DMS53 treated with DMSO at 0.1 percent for 48 hours (cell line): ENCODE measurements around the gene DNAL4.
A peak's percentile ranks its signal among the peaks of the same experiment; 100 is the strongest.

ENCODE experiments used
- DNase-seq: peaks from one replicate; lab custom pipeline; 2025; ENCODE audit not compliant: unreplicated experiment; lab: John Stamatoyannopoulos, UW

DNAL4 gene

GRCh38 chr22:38788021-38788816, 5.7 kb downstream of the DNAL4 start:
- DNase-seq, result no peak

- no peak for DNase-seq
Observed at GRCh38 chr22:38786631-38787030, 7.3 kb downstream of the DNAL4 start.

- no peak for DNase-seq
Observed at GRCh38 chr22:38784856-38785255, 9.1 kb downstream of the DNAL4 start.

GRCh38 chr22:38784035-38784434, 9.9 kb downstream of the DNAL4 start:
- DNase-seq, result no peak

GRCh38 chr22:38783095-38783615, 10.8 kb downstream of the DNAL4 start:
- DNase-seq, result no peak

- no peak for DNase-seq
Observed at GRCh38 chr22:38782402-38783094, 11.4 kb downstream of the DNAL4 start.

GRCh38 chr22:38781033-38781432, 12.9 kb downstream of the DNAL4 start:
- DNase-seq, result no peak

GRCh38 chr22:38777087-38777671, 16.8 kb downstream of the DNAL4 start:
- DNase-seq, result no peak

- no peak for DNase-seq
Observed at GRCh38 chr22:38776086-38776485, 17.9 kb downstream of the DNAL4 start.

GRCh38 chr22:38775656-38776055, 18.3 kb downstream of the DNAL4 start:
- DNase-seq, result no peak

- no peak for DNase-seq
Observed at GRCh38 chr22:38774496-38775166, 19.3 kb downstream of the DNAL4 start.

- DNase-seq, result no peak
Observed at GRCh38 chr22:38773363-38773946, 20.5 kb downstream of the DNAL4 start.

- DNase-seq, result no peak
Observed at GRCh38 chr22:38772623-38772873, 21.4 kb downstream of the DNAL4 start.

GRCh38 chr22:38770257-38770949, 23.5 kb downstream of the DNAL4 start:
- DNase-seq, result no peak

- DNase-seq, result no peak
Observed at GRCh38 chr22:38768036-38768435, 25.9 kb downstream of the DNAL4 start.

GRCh38 chr22:38767313-38767712, 26.6 kb downstream of the DNAL4 start:
- no peak for DNase-seq

- DNase-seq, result peak; percentile 67
Observed at GRCh38 chr22:38766076-38766777, 27.7 kb downstream of the DNAL4 start.

GRCh38 chr22:38762551-38762983, 31.4 kb downstream of the DNAL4 start:
- DNase-seq, result no peak

GRCh38 chr22:38761202-38762162, 32.5 kb downstream of the DNAL4 start:
- DNase-seq, result peak; percentile 18
